Stimulated activated CD4-positive, alpha-beta T cell treated with anti-CD3 and anti-CD28 coated beads, Interleukin-1b, Interleukin-23, amount 100 ng/mL, for 24 hours (primary cell): ENCODE measurements around the gene GALNT17.

ENCODE experiments used
- DNase-seq, 4 experiments: peaks; one replicate each; pipeline ENCODE4 v3.0.0-alpha.2; 2020; ENCODE audit warnings: low read depth in 4 of 4, low spot score in 1 of 4

GALNT17 gene

GRCh38 chr7:71334541-71334940 is 202.6 kb downstream of the GALNT17 start:
- DNase-seq, result no peak

GRCh38 chr7:71338866-71339265 is 206.9 kb downstream of the GALNT17 start:
- no peak for DNase-seq

- DNase-seq, result no peak
Measured at GRCh38 chr7:71339924-71340323, 208.0 kb downstream of the GALNT17 start.

- no peak for DNase-seq
Measured at GRCh38 chr7:71342202-71342601, 210.3 kb downstream of the GALNT17 start.

DNA sequence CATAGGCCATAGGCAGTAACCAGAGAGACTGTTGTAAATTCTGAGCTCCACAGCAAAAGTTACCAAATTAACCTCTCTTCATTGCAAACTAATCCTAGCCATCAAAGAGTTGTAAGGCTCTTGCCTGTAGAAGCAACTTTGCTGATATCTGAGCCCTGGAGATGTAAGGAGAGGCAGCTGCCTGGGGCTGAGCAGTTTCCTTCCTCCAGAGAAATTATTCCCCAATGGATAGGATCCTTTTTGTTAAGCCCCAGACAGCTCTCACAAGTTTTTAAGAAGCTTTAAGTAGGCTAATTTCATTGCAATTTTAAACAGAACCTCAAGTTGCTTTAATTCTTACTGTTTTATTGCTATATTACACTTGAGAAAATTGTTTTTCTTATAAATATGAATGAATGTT is 211.1 kb downstream of the GALNT17 start:
- no peak for DNase-seq

GRCh38 chr7:71343892-71344291 is 211.9 kb downstream of the GALNT17 start:
- DNase-seq, result no peak

DNA sequence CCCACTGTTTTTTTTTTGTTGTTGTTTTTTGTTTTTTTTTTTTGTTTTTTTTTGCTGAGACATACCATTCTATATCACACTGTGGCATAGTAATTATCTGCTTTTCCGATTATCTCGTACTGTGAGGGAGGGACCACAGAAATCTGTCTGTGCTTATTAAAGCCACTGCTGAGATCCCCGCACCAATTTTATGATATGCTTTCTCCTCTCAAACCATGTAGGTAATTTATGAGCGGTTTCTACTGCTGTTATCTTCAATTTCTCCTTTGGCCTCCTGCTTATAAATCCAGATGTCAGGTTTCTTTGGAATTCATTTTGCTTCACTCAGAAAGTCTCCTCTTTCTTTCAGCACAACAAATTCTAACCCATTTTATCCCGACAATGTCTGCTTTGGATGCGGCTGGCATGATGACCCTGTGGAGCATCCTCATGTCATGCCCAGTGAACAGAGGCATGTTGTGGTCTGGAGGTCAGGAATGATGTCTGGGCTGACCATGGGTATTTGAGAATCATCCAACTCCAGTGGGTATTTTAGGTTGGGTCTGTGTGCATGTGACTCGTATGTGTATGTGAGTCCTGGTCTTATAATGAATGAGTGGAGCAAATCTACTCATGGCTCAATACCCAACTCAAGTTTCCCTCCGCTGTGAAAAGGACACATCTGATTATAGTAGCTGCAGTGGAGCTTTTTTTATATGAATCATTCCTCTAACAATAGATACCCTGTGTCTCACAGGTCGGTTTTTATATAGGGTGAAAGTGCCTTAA is 213.4 kb downstream of the GALNT17 start:
- no peak for DNase-seq

- DNase-seq, result no peak
Measured at GRCh38 chr7:71348821-71349681, 217.1 kb downstream of the GALNT17 start.

DNA sequence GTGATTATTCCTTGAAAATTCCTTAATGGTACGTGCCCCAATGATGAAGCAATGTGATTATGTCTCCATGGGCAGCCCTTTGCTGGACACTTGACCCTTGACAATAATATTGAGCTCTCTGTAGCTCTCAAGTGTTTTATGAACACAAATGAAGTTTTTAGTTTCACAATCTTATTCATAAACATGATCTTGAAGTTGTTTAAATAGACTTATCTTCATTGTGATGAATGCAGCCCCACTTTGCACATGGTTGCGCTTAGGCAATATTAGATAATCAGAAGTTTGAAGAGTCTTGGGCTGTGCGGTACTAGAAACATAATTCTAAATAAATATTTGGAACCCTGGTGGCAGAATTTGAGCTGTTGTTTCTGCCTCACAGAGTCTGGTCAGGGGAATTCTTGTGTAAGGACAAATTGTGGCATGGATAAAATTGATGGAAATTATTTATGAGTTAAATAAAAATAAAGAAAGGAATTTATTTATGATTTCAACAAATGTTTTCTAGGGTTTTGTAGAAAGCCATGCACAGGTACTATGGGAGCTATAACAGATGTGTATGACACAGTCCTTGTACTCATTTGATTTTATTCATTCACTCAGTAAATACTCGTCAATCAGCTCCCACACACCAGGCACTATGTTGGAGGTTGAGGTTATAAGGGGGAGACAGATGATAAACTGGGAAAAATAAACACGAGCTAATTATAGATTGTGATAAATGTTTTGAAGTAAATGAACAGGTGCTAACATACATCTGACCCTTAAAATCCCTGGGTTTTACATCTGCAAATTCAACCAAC is 217.9 kb downstream of the GALNT17 start:
- DNase-seq, result no peak

GRCh38 chr7:71350680-71351079 is 218.7 kb downstream of the GALNT17 start:
- no peak for DNase-seq

DNA sequence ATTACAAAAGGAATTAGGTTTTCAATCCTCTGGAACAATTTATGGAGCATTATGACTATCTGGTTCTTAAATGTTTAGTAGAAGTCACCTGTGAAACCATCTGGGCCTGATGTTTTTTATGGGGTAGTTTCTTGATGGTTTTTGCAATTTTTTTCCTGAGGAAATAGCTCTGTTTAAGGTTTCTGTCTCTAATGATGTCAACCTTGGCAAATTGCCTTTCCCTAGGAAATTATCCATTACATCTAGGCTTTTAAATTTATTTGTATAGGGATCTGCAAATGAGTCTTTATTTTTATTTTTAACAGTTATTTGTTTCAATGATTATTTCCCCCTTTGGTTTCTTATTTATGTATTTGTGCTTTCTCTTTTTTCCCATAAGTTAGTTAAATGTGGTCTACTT is 222.8 kb downstream of the GALNT17 start:
- no peak for DNase-seq

GRCh38 chr7:71361451-71362032 is 229.6 kb downstream of the GALNT17 start:
- DNase-seq, result no peak

- no peak for DNase-seq
Measured at GRCh38 chr7:71362240-71362639, 230.3 kb downstream of the GALNT17 start.

GRCh38 chr7:71363223-71363622 is 231.3 kb downstream of the GALNT17 start:
- DNase-seq, result no peak

DNA sequence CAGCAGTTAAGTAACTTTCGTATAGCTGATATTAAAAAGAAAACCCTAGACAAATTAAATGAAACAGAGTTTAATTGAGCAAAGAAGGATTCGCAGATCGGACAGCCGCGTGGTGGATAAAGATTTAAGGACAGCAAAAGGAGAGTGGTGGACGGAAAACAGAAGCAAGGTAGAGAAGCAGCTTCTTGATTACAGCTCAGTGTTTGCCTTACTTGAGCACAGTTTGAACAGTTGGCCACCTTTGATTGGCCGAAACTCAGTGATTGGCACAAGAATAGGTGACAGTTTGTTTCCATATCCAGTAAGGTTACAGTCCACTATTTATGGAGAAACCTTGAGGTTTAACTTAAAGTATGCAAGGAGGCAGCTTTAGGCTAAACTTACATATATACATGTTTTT is 231.7 kb downstream of the GALNT17 start:
- no peak for DNase-seq

DNA sequence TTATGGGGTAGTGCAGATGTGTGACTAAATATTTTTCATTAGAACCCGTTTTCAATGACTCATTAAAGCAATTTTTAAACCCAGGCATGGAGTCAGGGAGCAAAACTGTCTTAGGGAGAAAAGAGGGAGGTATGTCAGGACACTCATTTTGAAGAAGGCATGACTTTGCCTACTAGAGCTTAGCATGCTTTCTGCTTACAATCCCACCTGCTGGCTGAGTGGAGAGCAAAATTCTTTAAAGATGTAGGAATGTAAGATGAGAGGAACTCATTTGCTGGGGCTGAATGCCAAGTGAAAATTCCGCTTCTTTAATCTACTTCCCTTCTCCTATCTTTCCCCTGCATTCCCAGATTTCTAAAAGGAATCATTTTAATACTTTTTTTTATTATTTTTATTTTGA is 232.6 kb downstream of the GALNT17 start:
- no peak for DNase-seq

DNA sequence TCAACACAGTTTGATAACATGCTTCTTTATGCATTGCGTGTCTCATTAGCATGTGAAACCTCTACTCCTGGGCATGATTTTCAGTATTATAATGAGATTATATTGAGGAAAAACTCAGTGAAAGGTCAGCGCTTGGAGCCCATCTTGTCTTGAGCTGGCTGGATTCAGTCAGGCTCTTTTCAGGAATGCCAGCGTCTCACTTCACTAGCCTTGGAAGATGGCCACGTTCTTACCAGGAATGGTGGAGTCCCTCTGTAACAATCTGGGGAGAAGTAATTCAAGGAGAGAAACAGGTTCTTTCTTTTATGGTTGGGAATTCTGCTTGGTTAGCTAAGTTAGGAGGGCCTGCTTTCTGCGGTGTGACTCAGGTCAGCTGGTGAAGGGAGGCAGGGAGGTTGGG is 241.0 kb downstream of the GALNT17 start:
- DNase-seq, result no peak

DNA sequence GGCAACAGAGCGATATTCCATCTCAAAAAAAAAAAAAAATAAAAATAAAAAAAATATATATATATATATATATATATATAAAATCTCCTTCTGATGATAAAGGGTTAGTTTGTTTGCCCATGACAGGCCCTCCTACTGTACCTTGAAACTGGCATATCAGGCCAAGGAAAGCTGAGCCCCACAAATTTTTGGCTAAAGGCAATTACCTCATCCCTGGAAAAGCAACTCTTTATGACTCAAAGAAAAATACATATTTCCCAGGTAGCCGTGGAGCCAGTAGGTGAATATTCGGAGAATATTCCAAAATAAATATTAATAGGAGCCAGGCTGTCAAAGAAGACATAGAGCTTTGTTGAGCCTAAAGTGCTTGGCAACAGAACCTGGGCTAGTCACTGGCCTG is 245.1 kb downstream of the GALNT17 start:
- DNase-seq, result no peak

GRCh38 chr7:71377469-71377868 is 245.5 kb downstream of the GALNT17 start:
- no peak for DNase-seq

DNA sequence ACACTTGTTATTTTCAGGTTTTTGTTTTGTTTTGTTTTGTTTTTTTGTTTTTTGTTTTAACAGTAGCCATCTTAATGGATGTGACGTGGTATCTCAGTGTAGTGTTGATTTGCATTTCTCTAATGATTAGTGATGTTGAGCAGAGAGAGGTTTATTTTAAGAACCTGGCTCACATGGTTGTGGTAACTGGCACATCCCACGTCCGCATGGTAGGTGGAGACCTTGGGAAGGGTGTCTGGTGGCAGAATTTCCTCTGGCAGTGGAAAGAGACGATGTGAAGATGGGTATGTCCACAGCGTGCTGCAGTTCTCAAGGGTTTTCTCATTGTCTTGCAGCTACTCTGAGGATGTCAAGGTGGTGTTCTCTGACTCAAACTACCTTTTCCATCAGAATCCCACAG is 252.2 kb downstream of the GALNT17 start:
- DNase-seq, result no peak

DNA sequence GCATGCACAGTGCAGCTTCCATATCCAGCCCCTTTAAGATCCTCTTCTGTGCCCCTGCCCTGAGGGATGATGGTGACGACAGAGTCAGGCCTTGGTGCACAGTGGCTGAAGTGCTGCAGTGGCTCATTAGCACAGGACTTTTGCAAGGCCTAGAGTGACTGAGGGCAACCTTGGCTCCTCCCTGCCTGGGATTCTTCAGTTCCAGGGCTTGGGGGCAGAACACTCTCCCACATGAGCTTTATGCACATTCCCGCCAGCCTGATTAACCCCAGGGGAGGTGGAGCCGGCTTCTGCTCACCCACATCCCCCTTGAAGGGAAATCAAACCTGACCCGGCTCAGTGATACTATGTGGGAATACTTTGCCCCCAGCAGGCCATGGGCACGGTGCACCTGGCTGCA is 253.4 kb downstream of the GALNT17 start:
- no peak for DNase-seq
